Stimulated activated CD8-positive, alpha-beta memory T cell treated with anti-CD3 and anti-CD28 coated beads, Interleukin-12 subunit alpha, Interleukin-12 subunit beta, amount 100 ng/mL, for 24 hours (primary cell): Measurements from ENCODE around the gene C10orf90.
"Not testable (repeated sequence)": the region's sequence is repeated elsewhere in the genome, so short reads cannot be mapped to it uniquely, and the experiment has no call there.

Source experiments
- DNase-seq: peaks from one replicate; pipeline ENCODE4 v3.0.0-alpha.2; 2020; ENCODE audit errors: extremely low read depth

C10orf90 gene

GRCh38 chr10:126391192-126391885 lies 279.2 kb downstream of the C10orf90 start:
- DNase-seq, result no peak

- DNase-seq, result no peak
These were observed 280.2 kb downstream of the C10orf90 start for GRCh38 chr10:126390324-126390723.

- no peak for DNase-seq
These were observed 282.3 kb downstream of the C10orf90 start, which contains the start of gene ADAM12 for GRCh38 chr10:126387931-126388911. ADAM12 (minus strand) TSS chr10:126388477; CDS start chr10:126388145, 332 bp downstream.

GRCh38 chr10:126387041-126387921 lies 283.2 kb downstream of the C10orf90 start:
- no peak for DNase-seq

GRCh38 chr10:126384269-126384873 lies 286.1 kb downstream of the C10orf90 start:
- DNase-seq, result no peak

- DNase-seq, result no peak
These were observed 290.0 kb downstream of the C10orf90 start for GRCh38 chr10:126380352-126381076.

GRCh38 chr10:126379166-126379565 lies 291.3 kb downstream of the C10orf90 start:
- DNase-seq, result not testable (repeated sequence)

GRCh38 chr10:126376956-126377355 lies 293.5 kb downstream of the C10orf90 start:
- no peak for DNase-seq

GRCh38 chr10:126375926-126376554 lies 294.5 kb downstream of the C10orf90 start:
- DNase-seq, result no peak

- no peak for DNase-seq
These were observed 295.2 kb downstream of the C10orf90 start for GRCh38 chr10:126375299-126375698.
